ENCODE results near the gene ITGAL. TPM values are rescaled to one million over a fixed set of nuclear protein-coding genes. Genes with fewer than 3 reads are reported as not detected.
A peak's percentile ranks its signal among the peaks of the same experiment; 100 is the strongest.

Gene ITGAL
- total RNA-seq, 1 donor from 2014 or later = 2.4 TPM

DNA sequence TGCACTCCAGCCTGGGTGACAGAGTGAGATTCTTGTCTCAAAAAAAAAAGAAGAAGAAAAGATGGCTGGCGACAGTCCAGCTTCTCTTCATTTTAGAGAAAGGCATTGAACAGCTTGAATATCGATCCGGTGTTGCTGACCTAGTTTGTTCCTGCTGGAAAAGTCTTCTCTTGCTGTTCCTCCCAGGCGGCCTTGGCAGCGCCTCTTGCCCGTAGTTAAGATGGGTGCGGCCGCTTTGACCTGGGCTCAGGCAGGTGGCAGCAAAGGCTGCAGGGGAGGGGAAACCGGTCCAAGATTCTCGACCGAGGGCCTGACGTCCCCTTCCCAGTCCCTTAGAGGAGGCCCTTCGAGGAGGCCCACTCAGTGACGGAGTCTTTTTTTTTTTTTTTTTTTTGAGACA is 89.5 kb downstream of the ITGAL start:
- peak overlapping the region; percentile 70 for H3K4me3 ChIP-seq
- intact Hi-C loops (cut with micrococcal nuclease) = no loop called here

GRCh38 chr16:30565526-30565925 is 93.0 kb downstream of the ITGAL start:
- TF ChIP-seq, protein P1, sequence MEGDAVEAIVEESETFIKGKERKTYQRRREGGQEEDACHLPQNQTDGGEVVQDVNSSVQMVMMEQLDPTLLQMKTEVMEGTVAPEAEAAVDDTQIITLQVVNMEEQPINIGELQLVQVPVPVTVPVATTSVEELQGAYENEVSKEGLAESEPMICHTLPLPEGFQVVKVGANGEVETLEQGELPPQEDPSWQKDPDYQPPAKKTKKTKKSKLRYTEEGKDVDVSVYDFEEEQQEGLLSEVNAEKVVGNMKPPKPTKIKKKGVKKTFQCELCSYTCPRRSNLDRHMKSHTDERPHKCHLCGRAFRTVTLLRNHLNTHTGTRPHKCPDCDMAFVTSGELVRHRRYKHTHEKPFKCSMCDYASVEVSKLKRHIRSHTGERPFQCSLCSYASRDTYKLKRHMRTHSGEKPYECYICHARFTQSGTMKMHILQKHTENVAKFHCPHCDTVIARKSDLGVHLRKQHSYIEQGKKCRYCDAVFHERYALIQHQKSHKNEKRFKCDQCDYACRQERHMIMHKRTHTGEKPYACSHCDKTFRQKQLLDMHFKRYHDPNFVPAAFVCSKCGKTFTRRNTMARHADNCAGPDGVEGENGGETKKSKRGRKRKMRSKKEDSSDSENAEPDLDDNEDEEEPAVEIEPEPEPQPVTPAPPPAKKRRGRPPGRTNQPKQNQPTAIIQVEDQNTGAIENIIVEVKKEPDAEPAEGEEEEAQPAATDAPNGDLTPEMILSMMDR (IDR thresholded peaks at IDR 0.05; ENCODE audit: borderline replicate concordance) = no peak
- no peaks in the 10 kb centered on the region for H3K36me3 ChIP-seq
- intact Hi-C loops (cut with micrococcal nuclease) = no loop called here

More for the DNA sequence above, 89.5 kb downstream of the ITGAL start:
- no peaks in the 10 kb centered on the region for H3K9me3 ChIP-seq (replicated peaks)
- TF ChIP-seq, protein P1 (IDR thresholded peaks at IDR 0.05; ENCODE audit: borderline replicate concordance) = no peak
- no peaks in the 10 kb centered on the region for H3K36me3 ChIP-seq
- peaks cover 27% of the 10 kb centered on the region for H3K4me1 ChIP-seq
- H3K27me3 ChIP-seq (ENCODE audit: low read depth) = no peaks in the 10 kb centered on the region
- H3K27ac ChIP-seq (replicated peaks) = peak overlapping the region; percentile 87
- DNase-seq = no peak

GRCh38 chr16:30565984-30566383 is 93.4 kb downstream of the ITGAL start:
- Histone ChIP-seq H3K9me3 (replicated peaks) (no peaks in the 10 kb centered on the region), H3K27me3 (ENCODE audit: low read depth) (no peaks in the 10 kb centered on the region), H3K4me1 (peaks cover 28% of the 10 kb centered on the region), H3K4me3 (no peak overlapping the region), H3K36me3 (no peaks in the 10 kb centered on the region), H3K27ac (replicated peaks) (no peak overlapping the region)
- TF ChIP-seq, protein P1 (IDR thresholded peaks at IDR 0.05; ENCODE audit: borderline replicate concordance) = no peak
- intact Hi-C loops (cut with micrococcal nuclease) = no loop called here
- DNase-seq = no peak

More at GRCh38 chr16:30565526-30565925, 93.0 kb downstream of the ITGAL start:
- Histone ChIP-seq H3K27me3 (ENCODE audit: low read depth) (no peaks in the 10 kb centered on the region), H3K9me3 (replicated peaks) (no peaks in the 10 kb centered on the region), H3K4me3 (no peak overlapping the region), H3K27ac (replicated peaks) (no peak overlapping the region), H3K4me1 (peaks cover 28% of the 10 kb centered on the region)
- no peak for DNase-seq

DNA sequence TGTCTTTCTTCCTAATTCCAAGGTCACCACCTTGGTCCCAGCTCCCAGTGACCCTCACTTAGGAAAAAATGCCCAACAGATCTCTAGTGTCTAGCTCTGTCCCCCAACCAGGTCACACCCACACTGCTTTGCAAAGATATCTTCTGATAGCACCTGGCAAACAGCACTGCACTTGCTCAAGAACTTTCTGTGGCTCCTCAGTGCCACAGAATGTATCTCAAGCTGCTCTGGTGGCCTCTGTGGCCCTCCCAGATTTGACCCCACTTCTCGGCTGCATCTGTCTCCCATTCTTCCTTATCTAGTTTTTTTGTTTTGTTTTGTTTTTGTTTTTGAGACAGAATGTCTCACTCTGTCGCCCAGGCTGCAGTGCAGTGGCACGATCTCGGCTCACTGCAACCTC is 94.0 kb downstream of the ITGAL start:
- H3K4me3 ChIP-seq = no peak overlapping the region
- intact Hi-C loops (cut with micrococcal nuclease) = no loop called here
- TF ChIP-seq, protein P1 (IDR thresholded peaks at IDR 0.05; ENCODE audit: borderline replicate concordance) = no peak
- H3K9me3 ChIP-seq (replicated peaks) = no peaks in the 10 kb centered on the region
- no peaks in the 10 kb centered on the region for H3K27me3 ChIP-seq (ENCODE audit: low read depth)
- no peak overlapping the region for H3K27ac ChIP-seq (replicated peaks)
- H3K36me3 ChIP-seq = no peaks in the 10 kb centered on the region
- peaks cover 29% of the 10 kb centered on the region for H3K4me1 ChIP-seq
- no peak for DNase-seq

DNA sequence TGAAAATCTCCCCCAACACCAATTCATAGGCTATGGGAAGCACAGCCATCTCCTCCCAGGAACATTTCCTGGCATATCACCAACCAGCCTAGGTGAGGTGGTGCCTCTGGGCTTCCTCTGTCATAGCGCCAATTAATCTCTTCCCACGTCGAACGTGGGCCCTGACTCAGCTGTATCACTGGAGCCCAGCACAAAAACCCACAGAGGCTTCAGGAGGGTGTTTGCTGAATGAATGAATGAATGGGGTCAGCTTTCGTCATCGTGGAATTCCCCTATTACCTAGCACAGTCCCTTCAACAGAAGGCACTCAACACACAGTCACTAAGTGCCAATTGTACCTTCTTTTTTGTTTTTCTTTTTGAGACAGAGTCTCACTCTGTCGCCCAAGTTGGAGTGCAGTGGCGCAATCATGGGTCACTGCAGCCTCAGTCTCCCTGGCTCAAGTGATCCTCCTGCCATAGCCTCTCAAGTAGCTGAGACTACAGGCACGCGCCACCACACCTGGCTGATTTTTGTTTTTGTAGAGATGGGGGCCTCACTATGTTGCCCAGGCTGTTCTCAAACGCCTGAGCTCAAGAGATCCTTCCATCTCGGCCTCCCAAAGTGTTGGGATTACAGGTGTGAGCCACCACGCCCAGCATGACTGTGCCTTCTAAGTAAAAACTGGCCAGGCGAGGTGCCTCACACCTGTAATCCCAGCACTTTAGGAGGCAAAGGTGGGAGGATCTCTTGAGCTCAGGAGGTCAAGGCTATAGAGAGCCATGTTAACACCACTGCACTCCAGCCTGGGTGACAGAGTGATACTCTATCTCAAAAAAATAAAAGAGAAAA is 94.8 kb downstream of the ITGAL start:
- no peak overlapping the region for H3K4me3 ChIP-seq
- TF ChIP-seq, protein P1 (IDR thresholded peaks at IDR 0.05; ENCODE audit: borderline replicate concordance) = no peak
- no peaks in the 10 kb centered on the region for H3K36me3 ChIP-seq
- peaks cover 31% of the 10 kb centered on the region for H3K4me1 ChIP-seq
- no peaks in the 10 kb centered on the region for H3K27me3 ChIP-seq (ENCODE audit: low read depth)
- intact Hi-C loops (cut with micrococcal nuclease) = no loop called here
- no peak for DNase-seq
- H3K9me3 ChIP-seq (replicated peaks) = no peaks in the 10 kb centered on the region
- H3K27ac ChIP-seq (replicated peaks) = no peak overlapping the region
